H9 (cell line): Measurements from ENCODE around the gene SLC43A1. TPM values are rescaled to one million over a fixed set of nuclear protein-coding genes. Genes with fewer than 3 reads are reported as not detected.

Experiments
- DNase-seq: peaks from one replicate; pipeline ENCODE4 v3.0.0-alpha.2; 2017
- H2AFZ ChIP-seq: one replicate; pipeline ENCODE4 v1.6.1; 2013; ENCODE audit warnings: mild to moderate bottlenecking, low read length, control low read depth, moderate library complexity
- H2AK5ac ChIP-seq: 2 replicates; pipeline ENCODE4 v1.6.1; 2013; ENCODE audit warnings: low read length, control low read depth, mixed read lengths; ENCODE audit not compliant: insufficient read length
- H2BK120ac ChIP-seq: one replicate; pipeline ENCODE4 v1.6.1; 2013; ENCODE audit warnings: low read depth, mild to moderate bottlenecking, low read length, control low read depth, inconsistent platforms; ENCODE audit not compliant: poor library complexity, severe bottlenecking
- H2BK12ac ChIP-seq: 2 replicates; pipeline ENCODE4 v1.6.1; 2013; ENCODE audit warnings: low read length, control low read depth, mixed read lengths, low read depth; ENCODE audit not compliant: insufficient read length
- H2BK15ac ChIP-seq: 2 replicates; pipeline ENCODE4 v1.6.1; 2013; ENCODE audit warnings: low read depth, low read length, control low read depth
- H2BK20ac ChIP-seq: one replicate; pipeline ENCODE4 v1.6.1; 2013; ENCODE audit warnings: low read depth, mild to moderate bottlenecking, low read length, control low read depth, inconsistent platforms; ENCODE audit not compliant: poor library complexity, severe bottlenecking
- H2BK5ac ChIP-seq: 2 replicates; pipeline ENCODE4 v1.6.1; 2013; ENCODE audit warnings: low read length, control low read depth, mixed read lengths; ENCODE audit not compliant: insufficient read length
- H3K14ac ChIP-seq: 2 replicates; pipeline ENCODE4 v1.6.1; 2013; ENCODE audit warnings: low read length, control low read depth; ENCODE audit not compliant: insufficient read depth
- H3K18ac ChIP-seq: 2 replicates; pipeline ENCODE4 v1.6.1; 2013; ENCODE audit warnings: low read depth, mild to moderate bottlenecking, mixed read lengths, low read length, control low read depth; ENCODE audit not compliant: insufficient read length
- H3K23ac ChIP-seq: 2 replicates; pipeline ENCODE4 v1.6.1; 2013; ENCODE audit warnings: low read length, control low read depth, mixed read lengths, low read depth; ENCODE audit not compliant: insufficient read length
- H3K23me2 ChIP-seq: 2 replicates; pipeline ENCODE4 v1.6.1; 2013; ENCODE audit warnings: low read depth, mild to moderate bottlenecking, mixed read lengths, low read length, control low read depth; ENCODE audit not compliant: insufficient read length, poor library complexity, severe bottlenecking
- H3K27ac ChIP-seq: 2 replicates; pipeline ENCODE4 v1.5.1; 2013; ENCODE audit warnings: low read length, control low read depth, mixed read lengths, low read depth; ENCODE audit not compliant: insufficient read length
- H3K27me3 ChIP-seq: 2 replicates; pipeline ENCODE4 v1.6.1; 2013; ENCODE audit warnings: low read length, control low read depth, inconsistent platforms; ENCODE audit not compliant: insufficient read depth
- H3K4ac ChIP-seq: 2 replicates; pipeline ENCODE4 v1.6.1; 2013; ENCODE audit warnings: low read depth, mild to moderate bottlenecking, control low read depth, inconsistent platforms, low read length, moderate library complexity
- H3K4me1 ChIP-seq: 2 replicates; pipeline ENCODE4 v1.6.1; 2013; ENCODE audit warnings: low read length, control low read depth, inconsistent platforms; ENCODE audit not compliant: insufficient read depth
- H3K4me2 ChIP-seq: 2 replicates; pipeline ENCODE4 v1.6.1; 2013; ENCODE audit warnings: low read length, control low read depth, mixed read lengths; ENCODE audit not compliant: insufficient read length, insufficient read depth
- H3K56ac ChIP-seq: 2 replicates; pipeline ENCODE4 v1.6.1; 2013; ENCODE audit warnings: low read depth, mild to moderate bottlenecking, mixed read lengths, low read length, control low read depth; ENCODE audit not compliant: insufficient read length
- H3K79me1 ChIP-seq: 2 replicates; pipeline ENCODE4 v1.6.1; 2013; ENCODE audit warnings: low read depth, mild to moderate bottlenecking, moderate library complexity, low read length, control low read depth, inconsistent platforms; ENCODE audit not compliant: insufficient read depth, poor library complexity, severe bottlenecking
- H3K79me2 ChIP-seq: 2 replicates; pipeline ENCODE4 v1.6.1; 2013; ENCODE audit warnings: low read length, control low read depth, inconsistent platforms; ENCODE audit not compliant: insufficient read depth
- H3K9ac ChIP-seq: 2 replicates; pipeline ENCODE4 v1.6.1; 2013; ENCODE audit warnings: low read length, control low read depth, mixed read lengths; ENCODE audit not compliant: insufficient read length; ENCODE audit errors: extremely low read depth
- H3K9me3 ChIP-seq: one replicate; pipeline ENCODE4 v1.6.1; 2013; ENCODE audit warnings: low read depth, low read length, inconsistent platforms; ENCODE audit not compliant: control insufficient read depth
- H3T11ph ChIP-seq: one replicate; pipeline ENCODE4 v1.6.1; 2013; ENCODE audit warnings: mild to moderate bottlenecking, low read length, control low read depth, inconsistent platforms
- H4K20me1 ChIP-seq: one replicate; pipeline ENCODE4 v1.6.1; 2013; ENCODE audit not compliant: control insufficient read depth, insufficient read length, insufficient read depth
- H4K5ac ChIP-seq: 2 replicates; pipeline ENCODE4 v1.6.1; 2013; ENCODE audit warnings: low read depth, mild to moderate bottlenecking, mixed read lengths, low read length, control low read depth; ENCODE audit not compliant: insufficient read length
- H4K8ac ChIP-seq: replicated peaks from 2 replicates; pipeline ENCODE4 v1.6.1; 2013; ENCODE audit warnings: low read length, control low read depth, mixed read lengths, low read depth; ENCODE audit not compliant: insufficient read length
- H4K91ac ChIP-seq: 2 replicates; pipeline ENCODE4 v1.6.1; 2013; ENCODE audit warnings: low read depth, mild to moderate bottlenecking, moderate library complexity, mixed read lengths, low read length, control low read depth; ENCODE audit not compliant: insufficient read length
- H3K27ac Mint-ChIP-seq, 3 experiments: 2 replicates in 2 of 3; 3 replicates in 1 of 3; pipeline ENCODE4 v1.8.0; 2020 to 2021; ENCODE audit warnings: mixed read lengths in 3 of 3, mild to moderate bottlenecking in 1 of 3, moderate library complexity in 1 of 3
- H3K27me3 Mint-ChIP-seq: 2 replicates; pipeline ENCODE4 v1.8.0; 2021; ENCODE audit warnings: low read depth, mild to moderate bottlenecking, moderate library complexity, mixed read lengths
- H3K36me3 Mint-ChIP-seq, 3 experiments: 2 replicates in 2 of 3; 3 replicates in 1 of 3; pipeline ENCODE4 v1.8.0; 2020 to 2021; ENCODE audit warnings: low read depth in 3 of 3, mixed read lengths in 3 of 3; ENCODE audit not compliant: insufficient read depth in 1 of 3
- H3K4me1 Mint-ChIP-seq, 2 experiments: 2 replicates each; pipeline ENCODE4 v1.8.0; 2020; ENCODE audit warnings: mixed read lengths in 2 of 2
- H3K4me3 Mint-ChIP-seq, 2 experiments: 2 replicates in 1 of 2; 3 replicates in 1 of 2; pipeline ENCODE4 v1.8.0; 2020 to 2021; ENCODE audit warnings: mild to moderate bottlenecking in 2 of 2, mixed read lengths in 2 of 2, moderate library complexity in 1 of 2
- H3K9me3 Mint-ChIP-seq, 2 experiments: 2 replicates in 1 of 2; 3 replicates in 1 of 2; pipeline ENCODE4 v1.8.0; 2020; ENCODE audit warnings: mild to moderate bottlenecking in 2 of 2, mixed read lengths in 2 of 2, moderate library complexity in 1 of 2
- WGBS: extraction: QIAGEN DNeasy Blood & Tissue Kit; methylation state at CpG from one replicate; pipeline ENCODE4 v1.1.7; 2013; ENCODE audit warnings: missing lambda C conversion rate, low lambda C conversion rate, mixed read lengths; ENCODE audit not compliant: insufficient read length; ENCODE audit errors: extremely low coverage; 5-methylcytosine and 5-hydroxymethylcytosine counted together
- total RNA-seq: library from RNA; stranded (reverse); gene quantifications from 2 replicates; pipeline ENCODE4 v1.2.1, GENCODE V29; 2021
- TF ChIP-seq, protein P1 (sequence below): fragments of 200-600 bp; sonication (generic); conservative IDR thresholded peaks from 3 replicates; pipeline ENCODE4 v1.8.0; 2021; ENCODE audit warnings: antibody characterized with exemption, mild to moderate bottlenecking

SLC43A1 gene
- total RNA-seq, 1 experiment from 2014 or later, result 17.0 TPM

DNA sequence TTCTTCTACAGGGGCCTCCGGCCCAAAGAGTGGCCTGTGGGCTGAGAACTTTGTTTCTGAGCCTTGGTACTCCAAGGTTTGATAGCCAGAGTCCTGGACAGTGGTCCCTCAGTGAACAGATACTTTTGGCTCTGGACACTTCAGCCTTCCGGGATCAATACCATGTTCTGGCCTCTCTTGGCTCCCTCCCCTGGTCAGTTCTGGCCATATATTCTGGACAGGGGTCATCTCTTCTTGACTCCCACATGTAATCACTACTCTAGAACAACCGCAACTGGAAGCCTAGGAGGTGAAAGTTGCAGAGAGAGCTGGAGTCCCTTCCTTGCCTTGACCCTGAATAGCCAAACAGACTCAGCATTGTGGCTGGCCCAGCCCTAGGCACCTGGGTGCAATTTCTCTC lies 52.9 kb downstream of the SLC43A1 start:
- Mint-ChIP-seq H3K9me3 (no peaks in the 10 kb centered on the region), H3K4me1 (peaks cover 34 to 58% of the 10 kb centered on the region in 2 experiments), H3K27ac (no peak overlapping the region), H3K4me3 (peak overlapping the region in 1 of 2 experiments; percentile 90; a peak in 4 of 5 replicates), H3K27me3 (peaks cover 69% of the 10 kb centered on the region), H3K36me3 (peaks cover 0 to 5% (median 0%) of the 10 kb centered on the region in 3 experiments; a peak in 1 of 7 replicates)
- Histone ChIP-seq H4K91ac (no peak overlapping the region), H2AFZ (no peak overlapping the region), H2BK20ac (no peak overlapping the region), H3K79me2 (no peaks in the 10 kb centered on the region), H3T11ph (no peak overlapping the region), H2BK120ac (no peak overlapping the region), H2BK15ac (no peak overlapping the region), H3K4ac (no peak overlapping the region), H3K27ac (no peak overlapping the region), H3K18ac (no peak overlapping the region), H3K56ac (no peak overlapping the region), H2BK12ac (no peak overlapping the region), H3K4me1 (peaks cover 12% of the 10 kb centered on the region; the same call in 1 of the 2 replicates), H4K5ac (no peak overlapping the region), H2AK5ac (no peak overlapping the region), H3K4me2 (no peak overlapping the region), H3K27me3 (peaks cover 10% of the 10 kb centered on the region; the same call in 1 of the 2 replicates), H3K23ac (no peak overlapping the region), H3K23me2 (peaks cover 27% of the 10 kb centered on the region), H2BK5ac (no peak overlapping the region), H3K14ac (no peak overlapping the region), H3K9ac (no peak overlapping the region), H3K79me1 (no peaks in the 10 kb centered on the region), H4K8ac (no peak overlapping the region), H3K9me3 (no peaks in the 10 kb centered on the region), H4K20me1 (no peaks in the 10 kb centered on the region)
- whole genome bisulfite sequencing, result no CpG with 5 or more reads among the region's 3 CpGs
- TF ChIP-seq, protein P1, sequence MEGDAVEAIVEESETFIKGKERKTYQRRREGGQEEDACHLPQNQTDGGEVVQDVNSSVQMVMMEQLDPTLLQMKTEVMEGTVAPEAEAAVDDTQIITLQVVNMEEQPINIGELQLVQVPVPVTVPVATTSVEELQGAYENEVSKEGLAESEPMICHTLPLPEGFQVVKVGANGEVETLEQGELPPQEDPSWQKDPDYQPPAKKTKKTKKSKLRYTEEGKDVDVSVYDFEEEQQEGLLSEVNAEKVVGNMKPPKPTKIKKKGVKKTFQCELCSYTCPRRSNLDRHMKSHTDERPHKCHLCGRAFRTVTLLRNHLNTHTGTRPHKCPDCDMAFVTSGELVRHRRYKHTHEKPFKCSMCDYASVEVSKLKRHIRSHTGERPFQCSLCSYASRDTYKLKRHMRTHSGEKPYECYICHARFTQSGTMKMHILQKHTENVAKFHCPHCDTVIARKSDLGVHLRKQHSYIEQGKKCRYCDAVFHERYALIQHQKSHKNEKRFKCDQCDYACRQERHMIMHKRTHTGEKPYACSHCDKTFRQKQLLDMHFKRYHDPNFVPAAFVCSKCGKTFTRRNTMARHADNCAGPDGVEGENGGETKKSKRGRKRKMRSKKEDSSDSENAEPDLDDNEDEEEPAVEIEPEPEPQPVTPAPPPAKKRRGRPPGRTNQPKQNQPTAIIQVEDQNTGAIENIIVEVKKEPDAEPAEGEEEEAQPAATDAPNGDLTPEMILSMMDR, result no peak
- DNase-seq, result no peak
